ENCODE data around the gene DLL3. TPM values are rescaled to one million over a fixed set of nuclear protein-coding genes. Genes with fewer than 3 reads are reported as not detected.
A peak's percentile ranks its signal among the peaks of the same experiment; 100 is the strongest.

Gene DLL3
- total and polyA plus RNA-seq, 2 donors (not counting 1 experiment from before 2014, with no cell fraction given) = 0.46 to 1.1 TPM

- H3K9me3 Mint-ChIP-seq (ENCODE audit: insufficient read depth) = no peaks in the 10 kb centered on the region
- peaks cover 31% of the 10 kb centered on the region for H3K27me3 Mint-ChIP-seq
- H3K4me1 Mint-ChIP-seq = peaks cover 16% of the 10 kb centered on the region
- peaks cover 0 to 47% (median 32%) of the 10 kb centered on the region in 4 experiments for H3K27me3 ChIP-seq (replicated peaks in 1 of 4; ENCODE audit: control extremely low read depth in 1 of 4, control insufficient read depth in 3 of 4, insufficient read depth in 4 of 4, low read length in 3 of 4)
- DNase-seq = peak; percentile 59
- peaks cover 20 to 25% of the 10 kb centered on the region in 2 donors for H3K4me1 ChIP-seq (ENCODE audit: control insufficient read depth in 2 of 2, insufficient read depth in 2 of 2, low read length in 2 of 2)
- H2AFZ ChIP-seq (ENCODE audit: insufficient read depth, low read depth, low read length, poor library complexity, severe bottlenecking) = peak within 1 kb of the TSS; percentile 69
- H3K36me3 ChIP-seq (replicated peaks in 1 of 2; ENCODE audit: control extremely low read depth in 1 of 2, control insufficient read depth in 1 of 2, extremely low read depth in 1 of 2, insufficient read depth in 2 of 2, low read length in 1 of 2) = no peaks in the 10 kb centered on the region
- peak within 1 kb of the TSS; percentile 94 for H3K4me2 ChIP-seq (replicated peaks; ENCODE audit: low read depth, low read length, poor library complexity, severe bottlenecking)
- ChIA-PET POLR2A (no interaction called here), CTCF (interaction anchor here (1.1 to 1.6 kb wide), 2 partner anchors 19 to 41 kb away, joined by 4 to 5 read pairs; no protein-coding TSS in a partner anchor)
- no peaks in the 10 kb centered on the region for H4K20me1 ChIP-seq (ENCODE audit: control insufficient read depth, insufficient read depth, low read length, poor library complexity, severe bottlenecking)
- TF ChIP-seq, protein P1, sequence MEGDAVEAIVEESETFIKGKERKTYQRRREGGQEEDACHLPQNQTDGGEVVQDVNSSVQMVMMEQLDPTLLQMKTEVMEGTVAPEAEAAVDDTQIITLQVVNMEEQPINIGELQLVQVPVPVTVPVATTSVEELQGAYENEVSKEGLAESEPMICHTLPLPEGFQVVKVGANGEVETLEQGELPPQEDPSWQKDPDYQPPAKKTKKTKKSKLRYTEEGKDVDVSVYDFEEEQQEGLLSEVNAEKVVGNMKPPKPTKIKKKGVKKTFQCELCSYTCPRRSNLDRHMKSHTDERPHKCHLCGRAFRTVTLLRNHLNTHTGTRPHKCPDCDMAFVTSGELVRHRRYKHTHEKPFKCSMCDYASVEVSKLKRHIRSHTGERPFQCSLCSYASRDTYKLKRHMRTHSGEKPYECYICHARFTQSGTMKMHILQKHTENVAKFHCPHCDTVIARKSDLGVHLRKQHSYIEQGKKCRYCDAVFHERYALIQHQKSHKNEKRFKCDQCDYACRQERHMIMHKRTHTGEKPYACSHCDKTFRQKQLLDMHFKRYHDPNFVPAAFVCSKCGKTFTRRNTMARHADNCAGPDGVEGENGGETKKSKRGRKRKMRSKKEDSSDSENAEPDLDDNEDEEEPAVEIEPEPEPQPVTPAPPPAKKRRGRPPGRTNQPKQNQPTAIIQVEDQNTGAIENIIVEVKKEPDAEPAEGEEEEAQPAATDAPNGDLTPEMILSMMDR (IDR thresholded peaks at IDR 0.05) = no peak
- TF ChIP-seq EZH2 (IDR thresholded peaks at IDR 0.05; ENCODE audit: borderline replicate concordance, insufficient read depth, low read depth, low read length, poor library complexity, severe bottlenecking) = peak; percentile 85
- peaks cover 0 to 23% (median 0%) of the 10 kb centered on the region in 3 donors for H3K9me3 ChIP-seq (ENCODE audit: control extremely low read depth in 1 of 3, control insufficient read depth in 2 of 3, insufficient read depth in 1 of 3, low read length in 2 of 3)
- H3K9ac ChIP-seq (ENCODE audit: low read length) = peak within 1 kb of the TSS; percentile 65
- ATAC-seq (ENCODE audit: low read depth) = peak; percentile 60
- H3K27ac ChIP-seq (ENCODE audit: low read length in 2 of 2) = no peak within 1 kb of the TSS
- no peak within 1 kb of the TSS for H3K27ac Mint-ChIP-seq
- H3K4me3 ChIP-seq (ENCODE audit: control extremely low read depth in 1 of 5, extremely low read depth in 1 of 5, insufficient read depth in 1 of 5, low read depth in 2 of 5, low read length in 4 of 5) = peak within 1 kb of the TSS in 4 of 5 experiments; percentile 28 to 61 (median 42)
- WGBS (ENCODE audit: insufficient coverage) = 2% methylated on average over 56 of the region's 56 CpGs
- no peaks in the 10 kb centered on the region for H3K79me2 ChIP-seq (ENCODE audit: control insufficient read depth, insufficient read depth, low read length)
- intact Hi-C loops (cut with micrococcal nuclease) = no loop called here
- peak within 1 kb of the TSS; percentile 78 for H3K4me3 Mint-ChIP-seq
These were observed 16.2 kb downstream of the DLL3 start, which contains the start of gene SELENOV for GRCh38 chr19:39514840-39515550. Gene SELENOV, plus strand, starts transcription at chr19:39515139. Its CDS starts 74 bp downstream, at chr19:39515213.

Data from B cell (primary cell).